NCI-H1092 treated with DMSO at 0.1 percent for 48 hours (cell line): ENCODE data around the gene CHAF1B.

Experiments used
- DNase-seq: peaks from one replicate; lab custom pipeline; 2025; lab: John Stamatoyannopoulos, UW

The CHAF1B gene

DNA sequence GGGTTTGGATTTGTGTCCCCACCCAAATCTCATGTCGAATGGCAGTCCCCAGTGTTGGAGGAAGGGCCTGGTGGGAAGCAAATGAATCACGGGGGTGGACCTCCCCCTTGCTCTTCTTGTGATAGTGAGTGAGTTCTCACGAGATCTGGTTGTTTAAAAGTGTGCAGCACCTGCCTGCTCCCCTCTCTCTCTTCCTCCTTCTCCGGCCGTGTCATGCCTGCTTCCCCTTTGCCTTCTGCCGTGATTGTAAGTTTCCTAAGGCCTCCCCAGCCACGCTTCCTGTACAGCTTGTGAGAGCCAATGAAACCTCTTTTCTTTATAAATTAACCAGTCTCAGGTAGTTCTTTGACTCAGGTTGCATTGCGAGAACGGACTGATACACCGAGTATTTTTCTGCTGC lies 78.8 kb downstream of the CHAF1B start:
- no peak for DNase-seq

DNA sequence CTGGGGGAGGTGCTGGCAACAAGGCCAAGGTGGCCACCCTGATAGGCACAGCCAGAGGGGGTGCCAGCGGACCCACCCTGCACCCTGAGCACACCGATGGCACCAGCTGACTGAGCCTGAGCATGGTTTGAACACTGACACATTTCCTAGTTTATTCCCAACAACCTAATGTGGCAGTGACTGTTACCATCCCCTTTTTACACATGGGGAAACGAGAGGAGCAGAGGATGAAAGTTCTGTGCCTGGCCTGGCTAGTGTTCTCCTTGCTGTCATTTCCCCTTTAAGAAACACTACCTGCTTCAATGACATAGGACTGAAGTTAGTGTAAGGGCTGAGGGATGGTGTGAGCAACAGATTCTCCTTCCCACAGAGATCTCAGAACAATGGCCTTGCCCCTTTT lies 79.4 kb downstream of the CHAF1B start:
- no peak for DNase-seq

DNA sequence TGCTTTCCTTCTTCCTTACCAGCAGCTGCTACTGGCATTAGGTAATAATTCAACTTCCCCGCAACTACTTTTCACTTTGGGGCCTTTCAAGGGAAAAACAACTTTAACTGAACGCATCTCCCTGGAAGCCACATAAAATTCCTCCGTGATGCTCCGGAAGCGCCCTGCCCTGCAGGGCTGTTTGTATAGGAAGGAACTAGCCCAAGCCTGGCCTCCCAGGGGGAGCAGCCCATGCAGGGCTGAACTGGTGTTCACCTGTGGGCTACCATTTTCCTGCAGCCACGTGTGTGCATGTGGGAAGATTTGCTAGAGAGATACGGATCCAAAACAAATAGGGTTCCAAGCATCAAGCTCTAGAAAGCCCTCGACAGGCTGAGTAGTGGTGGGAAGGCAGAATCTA lies 80.3 kb downstream of the CHAF1B start:
- no peak for DNase-seq

DNA sequence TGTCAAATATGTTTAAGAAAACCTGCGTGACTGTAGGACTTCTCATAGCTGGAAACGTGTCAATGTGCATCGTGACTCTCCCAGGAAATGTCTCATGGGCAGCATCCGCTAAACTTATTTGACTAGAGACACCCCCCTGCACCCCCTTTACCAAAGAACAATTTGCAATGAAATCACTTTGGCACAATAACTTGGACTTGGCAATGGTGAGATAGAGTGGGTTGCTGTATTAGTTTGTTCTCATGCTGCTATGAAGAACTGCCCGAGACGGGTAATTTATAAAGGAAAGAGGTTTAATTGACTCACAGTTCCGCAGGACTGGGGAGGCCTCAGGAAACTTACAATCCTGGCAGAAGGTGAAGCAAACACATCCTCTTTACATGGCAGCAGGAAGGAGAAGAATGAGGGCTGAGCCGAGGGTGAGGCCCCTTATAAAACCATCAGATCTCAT lies 80.9 kb downstream of the CHAF1B start:
- DNase-seq, result no peak
